Ammon's horn (tissue), 1 donor: ENCODE measurements around the gene KLF17.
"Not testable (repeated sequence)": the region's sequence is repeated elsewhere in the genome, so short reads cannot be mapped to it uniquely, and the experiment has no call there.

Source experiments
- DNase-seq: peaks from one replicate; pipeline ENCODE4 v3.0.0-alpha.2; 2016; ENCODE audit warnings: low spot score

The KLF17 gene

DNA sequence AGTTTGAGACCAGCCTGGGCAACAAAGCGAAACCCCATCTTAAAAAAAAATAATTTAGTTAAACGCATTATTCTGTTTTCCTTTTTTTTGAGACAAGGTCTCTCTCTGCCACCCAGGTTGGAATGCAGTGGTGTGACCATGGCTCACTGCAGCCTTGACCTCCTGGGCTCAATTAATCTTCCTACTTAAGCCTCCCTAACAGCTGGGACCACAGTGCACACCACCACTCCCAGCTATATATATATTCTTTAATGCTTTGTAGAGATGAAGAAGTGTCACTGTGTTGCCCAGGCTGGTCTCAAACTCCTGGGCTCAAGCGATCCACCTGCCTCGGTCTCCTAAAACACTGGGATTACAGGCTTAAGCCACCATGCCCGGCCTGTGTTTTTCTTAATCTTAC lies 7.7 kb upstream of the KLF17 start:
- DNase-seq: no peak

DNA sequence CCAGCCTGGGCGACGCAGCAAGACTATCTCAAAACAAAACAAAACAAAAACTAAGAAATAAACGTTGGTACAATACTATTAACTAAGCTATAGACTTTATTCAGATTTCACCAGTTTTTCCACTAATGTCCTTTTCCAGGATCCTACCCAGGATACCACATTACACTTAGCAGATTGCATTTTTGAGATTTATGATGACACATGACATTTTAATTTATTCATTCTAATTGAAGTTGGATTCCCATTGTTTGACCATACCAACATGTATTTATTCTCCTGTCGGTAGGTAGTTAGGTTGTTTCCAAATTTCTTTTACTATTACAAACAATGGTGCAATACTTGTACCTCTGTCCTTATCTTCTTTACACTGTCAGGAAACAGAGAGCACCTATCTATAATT lies 6.8 kb upstream of the KLF17 start:
- no peak for DNase-seq

DNA sequence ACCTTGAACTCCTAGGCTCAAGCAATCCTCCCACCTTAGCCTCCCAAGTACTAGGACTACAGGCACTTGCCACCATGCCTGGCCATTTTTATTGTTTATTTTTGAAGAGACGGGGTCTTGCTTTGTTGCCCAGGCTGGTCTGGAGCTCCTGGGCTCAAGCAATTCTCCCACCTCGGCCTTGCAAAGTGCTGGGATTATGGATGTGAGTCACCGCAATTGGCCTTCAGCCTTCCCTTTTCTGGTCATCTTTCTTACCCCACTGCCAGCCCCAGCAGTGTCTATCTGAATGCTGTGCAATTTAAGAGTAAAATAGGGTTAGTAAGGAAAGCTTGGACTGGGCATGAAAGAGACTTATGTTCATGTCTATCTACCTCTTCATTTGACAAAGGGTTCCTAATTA lies 6.1 kb upstream of the KLF17 start:
- DNase-seq: no peak

DNA sequence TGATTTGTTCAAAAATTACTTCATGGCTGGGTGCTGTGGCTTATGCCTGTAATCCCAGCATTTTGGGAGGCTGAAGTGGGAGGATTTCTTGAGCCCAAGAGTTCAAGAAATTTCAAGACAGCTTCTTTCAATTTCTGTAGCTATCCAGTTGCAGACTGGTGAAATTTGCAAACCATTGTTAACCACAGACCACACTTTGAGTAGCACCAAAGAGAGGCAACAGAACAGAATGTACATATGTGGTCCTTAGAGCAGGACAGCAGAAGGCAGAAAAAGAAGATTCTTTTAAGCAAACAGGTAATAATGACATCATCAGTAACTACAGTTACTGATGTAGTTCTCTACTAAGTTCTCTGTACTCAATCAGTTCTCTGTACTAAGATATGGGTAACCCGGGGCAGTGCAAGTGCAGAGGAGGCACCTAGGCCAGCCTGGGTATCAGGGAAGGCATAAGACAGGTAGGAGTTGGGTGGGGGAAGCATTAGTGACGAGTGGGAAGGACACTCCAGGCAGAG lies 5.5 kb upstream of the KLF17 start:
- DNase-seq: no peak

DNA sequence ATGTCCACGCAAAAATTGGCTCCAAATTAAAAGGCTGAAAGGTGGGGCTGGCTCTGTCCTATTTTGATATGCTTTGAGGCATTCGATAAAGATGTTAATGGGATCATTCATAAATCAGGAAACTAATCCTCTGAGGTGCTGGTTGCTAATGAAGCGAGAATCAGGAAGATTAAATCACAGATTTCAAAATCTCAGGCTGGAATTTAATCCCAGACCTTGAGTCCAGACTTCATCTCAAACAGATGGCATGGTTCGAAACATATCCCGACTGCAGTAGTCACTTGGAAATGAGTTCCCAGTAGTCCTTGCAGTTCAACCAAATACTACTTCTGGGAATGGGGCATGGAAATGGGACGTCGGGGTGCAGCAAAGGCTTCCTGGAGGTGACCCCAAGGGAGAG lies 4.5 kb upstream of the KLF17 start:
- DNase-seq: no peak

DNA sequence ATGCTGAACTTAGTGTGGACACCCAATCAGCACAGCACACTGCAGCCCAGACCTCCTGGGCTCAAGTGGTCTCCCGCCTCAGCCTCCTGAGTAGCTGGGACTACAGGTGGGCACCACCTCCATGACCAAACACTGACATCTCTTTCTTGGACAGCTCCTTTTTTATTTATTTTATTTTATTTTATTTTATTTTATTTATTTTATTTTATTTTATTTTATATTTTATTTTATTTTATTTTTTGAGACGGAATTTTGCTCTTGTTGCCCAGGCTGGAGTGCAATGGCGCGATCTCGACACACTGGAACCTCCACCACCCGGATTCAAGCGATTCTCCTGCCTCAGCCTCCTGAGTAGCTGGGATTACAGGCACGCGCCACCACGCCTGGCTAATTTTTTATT lies 1.3 kb upstream of the KLF17 start:
- DNase-seq: not testable (repeated sequence)

DNA sequence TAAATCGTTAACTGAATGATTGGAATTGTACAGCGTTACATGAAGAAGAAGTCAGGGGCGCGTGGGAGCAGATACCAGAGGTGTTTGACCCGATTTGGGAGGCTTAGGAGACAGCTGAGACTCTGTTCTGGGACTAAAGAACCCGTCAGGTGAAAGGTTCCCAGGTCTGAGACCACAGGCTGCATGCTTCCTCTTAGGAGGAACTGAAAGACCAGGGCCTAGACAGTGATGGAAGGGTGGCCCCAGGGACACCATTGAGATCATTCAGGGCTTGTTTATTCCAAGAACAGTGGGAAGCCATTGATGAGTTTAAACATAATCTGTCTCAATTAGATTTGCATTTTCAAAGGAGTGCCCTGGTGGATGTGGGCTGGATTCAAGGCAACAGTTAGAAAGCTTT lies 904 bp downstream of the KLF17 start:
- DNase-seq: no peak

DNA sequence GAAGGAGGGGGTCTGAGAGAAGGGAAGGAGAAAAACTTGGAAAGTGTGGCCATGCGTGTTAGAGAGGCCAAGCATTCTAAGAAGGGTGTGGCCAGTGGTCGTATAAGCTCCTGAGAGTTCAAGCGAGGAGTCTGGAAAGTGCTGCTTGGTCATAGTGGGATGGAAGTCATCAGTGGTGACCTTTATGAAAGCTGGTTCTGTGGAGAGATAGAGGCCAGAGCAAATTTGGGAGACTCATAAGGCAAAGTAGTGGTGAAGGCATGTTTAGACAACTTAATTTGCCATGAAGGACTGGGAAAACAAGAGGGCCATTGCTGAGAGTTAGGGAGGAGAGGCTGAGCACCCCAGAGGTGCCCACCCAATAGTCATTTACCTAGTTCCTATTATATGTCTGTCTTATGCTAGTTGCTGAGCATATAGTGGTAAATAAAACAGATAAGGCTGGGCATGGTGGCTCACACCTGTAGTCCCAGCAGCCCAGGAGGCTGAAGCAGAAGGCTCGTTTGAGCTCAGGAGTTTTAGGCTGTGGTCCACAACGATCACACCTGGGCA lies 1.9 kb downstream of the KLF17 start:
- no peak for DNase-seq

DNA sequence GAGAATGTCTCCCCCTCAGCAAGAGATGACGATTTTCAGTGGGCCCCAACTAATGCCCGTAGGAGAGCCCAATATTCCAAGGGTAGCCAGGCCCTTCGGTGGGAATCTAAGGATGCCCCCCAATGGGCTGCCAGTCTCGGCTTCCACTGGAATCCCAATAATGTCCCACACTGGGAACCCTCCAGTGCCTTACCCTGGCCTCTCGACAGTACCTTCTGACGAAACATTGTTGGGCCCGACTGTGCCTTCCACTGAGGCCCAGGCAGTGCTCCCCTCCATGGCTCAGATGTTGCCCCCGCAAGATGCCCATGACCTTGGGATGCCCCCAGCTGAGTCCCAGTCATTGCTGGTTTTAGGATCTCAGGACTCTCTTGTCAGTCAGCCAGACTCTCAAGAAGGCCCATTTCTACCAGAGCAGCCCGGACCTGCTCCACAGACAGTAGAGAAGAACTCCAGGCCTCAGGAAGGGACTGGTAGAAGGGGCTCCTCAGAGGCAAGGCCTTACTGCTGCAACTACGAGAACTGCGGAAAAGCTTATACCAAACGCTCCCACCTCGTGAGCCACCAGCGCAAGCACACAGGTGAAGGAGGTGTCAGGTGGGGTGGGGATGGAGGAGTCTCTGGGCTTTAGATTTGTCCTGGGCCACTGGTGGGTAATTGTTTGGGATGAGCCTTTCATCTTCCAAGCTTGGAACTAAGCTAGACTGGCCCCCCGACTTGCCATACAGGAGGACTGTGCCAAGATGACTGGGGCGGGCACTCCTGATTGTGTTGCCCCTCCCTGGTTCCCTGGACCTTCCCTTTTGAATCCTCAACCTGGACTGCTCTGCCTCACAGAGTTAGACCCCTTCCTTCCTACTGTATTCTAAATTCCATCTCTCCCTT lies 11.2 kb downstream of the KLF17 start:
- no peak for DNase-seq

DNA sequence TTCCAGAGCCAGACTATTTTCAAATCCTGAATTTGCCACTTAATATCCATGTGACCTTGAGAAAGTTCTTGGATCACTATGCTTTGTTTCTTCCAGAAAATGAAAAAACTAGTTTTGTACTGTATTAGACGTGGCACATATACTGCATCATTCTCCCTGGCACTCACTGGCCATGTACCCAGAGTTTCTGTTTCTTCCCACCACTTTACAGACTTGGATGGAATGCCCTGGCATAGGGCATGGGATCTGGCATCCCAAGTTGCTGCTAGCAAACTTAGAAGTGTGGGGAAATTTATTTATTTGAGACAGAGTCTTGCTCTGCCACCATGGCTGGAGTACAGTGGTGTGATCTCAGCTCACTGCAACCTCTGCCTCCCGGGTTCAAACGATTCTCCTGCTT lies 12.8 kb downstream of the KLF17 start:
- no peak for DNase-seq

DNA sequence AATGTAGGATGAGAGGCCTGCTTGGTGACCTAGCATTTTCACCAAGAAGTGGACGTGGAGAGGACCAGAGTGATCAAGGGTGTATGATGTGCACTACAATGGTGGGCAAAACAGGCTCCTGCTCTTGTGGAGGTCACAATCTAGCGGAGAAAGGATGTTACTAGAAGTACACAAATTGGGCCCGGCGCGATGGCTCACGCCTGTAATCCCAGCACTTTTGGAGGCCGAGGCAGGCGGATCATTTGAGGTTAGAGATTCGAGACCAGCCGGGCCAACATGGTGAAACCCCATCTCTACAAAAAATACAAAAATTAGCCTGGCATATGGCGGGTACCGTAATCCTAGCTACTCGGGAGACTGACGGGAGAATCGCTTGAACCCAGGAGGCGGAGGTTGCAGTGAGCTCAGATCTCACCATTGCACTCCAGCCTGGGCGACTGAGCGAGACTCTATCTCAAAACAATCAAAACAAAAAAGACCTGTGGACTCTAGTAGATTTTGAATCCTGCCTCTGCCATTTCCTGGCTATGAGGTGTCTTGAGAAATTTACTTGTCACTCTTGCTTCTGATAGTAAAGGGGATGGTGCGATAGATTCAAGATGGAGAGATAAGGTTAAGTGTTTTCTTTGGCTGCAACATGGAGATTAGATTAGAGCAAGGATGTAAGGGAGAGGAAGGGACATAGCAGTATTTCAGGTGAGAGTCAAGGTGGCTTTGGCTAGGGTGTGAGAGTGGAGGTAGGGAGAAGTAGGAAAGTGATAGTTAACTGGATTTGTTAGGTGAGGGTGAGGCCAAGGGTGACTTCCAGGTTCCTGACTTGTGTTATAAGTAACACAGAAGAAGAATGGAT lies 15.7 kb downstream of the KLF17 start:
- no peak for DNase-seq

DNA sequence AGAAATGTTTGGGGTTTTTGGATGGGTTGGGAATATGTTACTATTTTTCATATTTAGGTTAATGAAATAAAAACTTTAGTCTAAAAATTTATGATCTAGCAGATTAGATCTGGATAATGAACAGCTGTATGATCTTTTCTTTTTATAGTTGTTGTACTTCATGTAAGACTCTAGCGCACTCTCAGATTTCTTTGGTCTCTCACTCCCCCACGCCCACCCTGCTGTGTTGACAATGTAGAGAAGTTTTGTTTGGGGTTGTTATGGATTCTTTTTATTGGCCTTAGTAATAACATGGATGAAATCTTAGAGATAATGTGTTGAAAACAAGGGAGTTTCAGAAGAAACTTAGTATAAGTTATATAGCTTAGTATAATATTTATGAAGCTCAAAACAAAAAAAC lies 17.3 kb downstream of the KLF17 start:
- DNase-seq: no peak

DNA sequence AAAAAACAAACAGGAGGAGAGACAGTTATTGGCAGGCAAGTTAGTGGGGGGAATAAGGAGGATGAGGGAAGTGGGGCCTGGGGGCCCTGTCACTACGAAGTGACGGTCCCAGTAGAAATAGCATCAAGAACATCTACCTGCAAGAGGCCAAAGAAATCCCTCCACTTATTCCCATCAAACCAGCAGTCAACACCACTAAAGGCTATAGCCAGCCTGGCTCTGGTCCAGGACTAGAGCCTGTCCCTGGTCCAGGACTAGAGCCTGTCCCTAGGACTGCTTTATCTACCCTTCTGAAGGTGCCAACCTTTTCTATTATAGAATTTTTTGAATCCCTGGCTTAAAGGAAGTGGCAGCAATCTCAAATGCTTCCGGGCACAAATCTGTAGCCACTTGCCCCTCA lies 19.6 kb downstream of the KLF17 start:
- no peak for DNase-seq

DNA sequence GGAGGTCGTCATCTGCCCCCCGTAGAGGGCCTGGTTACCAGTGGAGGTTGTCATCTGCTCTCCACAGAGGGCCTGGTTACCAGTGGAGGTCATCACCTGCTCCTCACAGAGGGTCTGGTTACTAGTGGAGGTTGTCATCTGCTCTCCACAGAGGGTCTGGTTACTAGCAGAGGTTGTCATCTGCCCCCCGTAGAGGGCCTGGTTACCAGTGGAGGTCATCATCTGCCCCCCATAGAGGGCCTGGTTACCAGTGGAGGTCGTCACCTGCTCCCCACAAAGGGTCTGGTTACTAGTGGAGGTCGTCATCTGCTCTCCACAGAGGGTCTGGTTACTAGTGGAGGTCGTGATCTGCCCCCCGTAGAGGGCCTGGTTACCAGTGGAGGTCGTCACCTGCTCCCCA lies 20.9 kb downstream of the KLF17 start:
- DNase-seq: not testable (repeated sequence)

DNA sequence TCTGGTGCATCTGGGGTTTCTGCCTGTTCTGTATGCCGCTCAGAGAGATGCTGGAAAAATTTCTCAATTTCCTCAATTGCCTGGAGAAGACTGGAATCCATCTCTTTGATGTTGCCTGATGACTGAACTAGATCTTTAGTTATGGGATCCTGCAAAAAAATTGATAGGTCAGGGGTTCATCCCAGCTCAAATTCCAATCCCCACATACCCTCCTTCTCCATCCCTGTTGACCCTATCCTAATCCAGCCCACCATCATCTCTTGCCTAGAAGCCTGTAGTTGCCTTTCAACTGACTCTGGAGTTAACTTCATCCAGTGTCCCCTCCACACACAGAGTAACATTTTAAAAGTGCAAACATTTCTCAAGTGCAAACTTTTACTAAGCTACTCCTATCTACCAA lies 22.9 kb downstream of the KLF17 start, which contains the start of gene KLF18:
Gene KLF18 (minus strand): TSS at position 101 of the 400 bp plus-strand sequence. CDS start 0 bp downstream, at position 101.
- DNase-seq: no peak

DNA sequence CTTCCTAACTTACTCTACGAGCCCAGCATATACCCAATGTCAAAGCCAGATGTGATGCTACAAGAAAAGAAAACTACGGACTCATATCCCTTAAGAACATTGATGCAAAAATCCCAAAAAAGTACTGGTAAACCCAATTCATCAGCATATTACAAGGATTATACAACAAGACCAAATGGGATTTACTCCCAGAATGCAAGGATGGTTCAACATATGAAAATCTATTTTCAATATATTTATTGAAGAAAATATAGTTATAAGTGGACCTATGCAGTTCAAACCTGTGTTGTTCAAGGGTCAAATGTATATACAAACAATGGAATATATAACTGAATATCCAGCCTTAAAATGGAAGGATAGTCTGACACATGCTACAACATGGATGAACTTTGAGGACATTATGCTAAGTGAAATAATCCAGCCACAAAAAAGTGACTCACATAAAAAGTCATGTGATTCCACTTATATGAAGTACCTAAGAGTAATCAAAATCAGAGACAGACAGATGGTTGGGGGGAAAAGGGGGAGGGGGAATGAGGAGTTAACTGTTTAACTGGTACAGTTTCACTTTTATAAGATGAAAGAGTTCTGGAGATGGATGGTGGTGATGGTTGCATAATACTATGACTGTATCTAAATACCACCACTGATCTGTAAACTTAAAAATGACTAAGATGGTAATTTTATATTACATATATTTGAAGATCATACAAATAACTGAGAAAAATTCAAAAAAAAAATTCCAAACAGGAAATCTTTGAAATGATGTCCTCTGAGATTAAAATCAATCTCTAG lies 26.5 kb downstream of the KLF17 start:
- DNase-seq: no peak

DNA sequence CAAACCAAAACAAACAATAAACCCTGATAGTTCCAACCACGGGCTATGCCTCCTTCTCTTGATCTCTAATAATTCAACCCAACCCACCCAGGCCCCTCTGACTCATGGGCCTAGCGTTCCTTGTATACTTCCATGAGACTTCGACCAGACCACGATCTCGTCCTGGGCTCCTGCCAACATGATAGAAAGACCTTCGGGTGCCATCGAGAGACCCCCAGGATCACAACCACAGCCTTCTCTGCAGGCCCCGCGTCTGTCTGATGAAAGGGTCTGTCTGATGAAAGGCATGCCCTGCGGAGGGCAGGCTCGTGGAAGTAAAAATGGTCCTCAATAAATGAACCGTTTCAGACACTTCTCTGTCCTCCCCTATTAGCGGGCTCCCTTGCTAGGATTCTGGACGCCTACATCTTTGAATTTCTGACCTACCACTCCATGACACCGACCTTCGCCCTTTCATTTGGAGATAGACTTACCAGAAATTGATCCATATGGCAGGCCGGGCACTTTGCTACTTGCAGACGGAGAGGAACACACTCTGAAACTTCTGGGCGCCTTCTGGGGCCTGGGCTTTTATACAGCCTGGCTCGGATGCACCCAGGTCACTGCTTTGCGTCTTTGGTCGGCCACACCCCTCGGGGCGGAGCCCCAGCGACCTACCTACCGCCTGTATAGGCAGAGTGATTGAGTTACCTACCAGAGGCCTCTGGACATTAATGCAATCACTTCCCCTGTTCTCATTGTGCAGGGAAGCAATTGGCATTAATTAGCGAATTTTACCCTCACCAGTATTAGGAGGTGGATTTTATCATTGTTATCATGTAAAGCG lies 28.1 kb downstream of the KLF17 start:
- no peak for DNase-seq

DNA sequence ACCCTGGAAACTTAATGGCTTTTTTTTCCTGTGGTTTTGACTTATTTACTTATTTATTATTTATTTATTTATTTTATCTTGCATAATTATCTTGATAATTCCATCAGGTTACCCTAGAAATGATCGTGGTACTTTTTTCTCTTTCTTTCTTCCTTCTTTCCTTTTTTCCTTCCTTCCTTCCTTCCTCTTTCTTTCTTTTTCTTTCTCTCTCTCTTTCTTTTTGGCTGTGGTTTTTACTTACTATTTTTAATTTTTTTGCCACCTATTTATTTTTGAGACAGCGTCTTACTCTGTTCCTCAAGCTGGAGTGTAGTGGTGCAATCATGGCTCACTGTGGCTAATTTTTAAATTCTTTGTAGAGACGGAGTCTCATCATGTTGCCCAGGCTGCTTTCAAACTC lies 29.0 kb downstream of the KLF17 start:
- DNase-seq: no peak

DNA sequence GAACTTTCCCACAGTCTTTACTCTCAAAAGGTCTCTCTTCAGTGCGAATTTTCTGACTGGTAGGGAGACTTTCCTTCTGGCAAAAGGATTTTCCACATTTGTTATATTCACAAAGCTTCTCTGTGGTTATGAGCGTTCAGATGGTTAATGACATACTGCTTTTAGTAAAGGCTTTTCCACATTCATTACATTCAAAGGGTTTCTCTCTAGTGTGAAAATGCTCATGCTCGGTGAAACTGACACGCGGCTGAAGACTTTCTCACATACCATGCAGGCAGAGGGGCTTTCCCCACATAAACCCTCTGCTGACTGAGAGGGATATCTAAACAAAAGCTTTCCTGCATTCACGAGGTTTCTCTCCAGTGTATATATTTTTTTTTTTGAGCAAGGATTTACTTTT lies 32.7 kb downstream of the KLF17 start:
- no peak for DNase-seq

DNA sequence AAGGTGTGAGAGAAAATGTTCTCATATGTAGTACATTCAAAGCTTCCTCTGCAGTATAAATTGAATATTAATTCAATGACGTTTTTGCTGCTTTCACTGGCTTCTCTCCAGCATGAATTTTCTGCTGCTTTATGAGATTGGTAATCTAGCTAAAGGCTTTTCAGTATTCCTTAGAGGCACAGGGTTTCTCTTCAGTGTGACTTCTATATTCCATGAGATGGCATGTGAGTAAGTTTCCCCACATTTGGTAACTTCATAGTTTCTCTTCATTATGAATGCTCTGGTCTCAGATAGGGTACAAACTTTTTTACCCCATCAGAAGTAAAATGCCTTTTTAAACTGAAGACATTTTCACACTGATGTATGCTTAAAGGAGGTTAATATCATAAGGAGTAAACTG lies 33.2 kb downstream of the KLF17 start:
- DNase-seq: no peak

DNA sequence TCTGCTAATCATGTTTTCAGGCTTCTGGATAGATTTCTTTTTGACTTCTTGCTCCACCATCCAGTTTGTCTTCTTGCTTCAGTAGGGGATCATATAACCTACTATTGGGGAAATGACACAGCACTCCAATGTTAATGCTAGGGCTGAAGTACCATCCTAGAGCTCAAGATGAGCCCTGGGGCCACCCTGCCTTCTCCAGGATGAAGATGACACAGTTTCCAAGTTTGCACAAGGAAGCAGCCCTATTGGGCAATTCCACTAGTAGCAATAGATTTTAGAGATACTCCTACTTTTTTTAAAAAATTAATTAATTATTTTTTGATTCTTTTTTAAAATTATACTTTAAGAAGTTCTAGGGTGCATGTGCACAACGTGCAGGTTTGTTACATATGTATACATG lies 34.1 kb downstream of the KLF17 start:
- no peak for DNase-seq
